SK-N-SH (cell line): ENCODE measurements around the gene MBTPS2.

Experiments
- EP300 ChIP-seq, 2 experiments: IDR thresholded peaks; 2 replicates each; pipeline versions ENCODE4 v1.4.0 to v1.6.1; 2012; ENCODE audit warnings: borderline replicate concordance in 1 of 2, low read depth in 1 of 2, low read length in 1 of 2
- POLR2AphosphoS5 ChIP-seq: IDR thresholded peaks from 2 replicates; pipeline ENCODE4 v1.6.1; 2012; ENCODE audit warnings: low read depth, low read length
- TEAD4 ChIP-seq: IDR thresholded peaks from 2 replicates; pipeline ENCODE4 v1.4.0; 2012; ENCODE audit warnings: mild to moderate bottlenecking, borderline replicate concordance; ENCODE audit not compliant: insufficient read depth

GRCh38 chrX:21855937-21856415, 16.6 kb downstream of the MBTPS2 start, which contains the start of gene YY2:
- TF ChIP-seq TEAD4 (no peak), POLR2AphosphoS5 (no peak), EP300 (IDR thresholded peaks at IDR 0.05; ENCODE audit: borderline replicate concordance in 1 of 2, low read depth in 1 of 2, low read length in 1 of 2) (no peak)
